CD4-positive, alpha-beta T cell treated with Interleukin-2 at 100 ng/mL for 4 hours (primary cell): Measurements from ENCODE around the gene GCSAML.
"Not testable (repeated sequence)": the region's sequence is repeated elsewhere in the genome, so short reads cannot be mapped to it uniquely, and the experiment has no call there.

ENCODE experiments used
- DNase-seq: peaks from one replicate; pipeline ENCODE4 v3.0.0-alpha.2; 2020; ENCODE audit warnings: low spot score

Gene GCSAML

DNA sequence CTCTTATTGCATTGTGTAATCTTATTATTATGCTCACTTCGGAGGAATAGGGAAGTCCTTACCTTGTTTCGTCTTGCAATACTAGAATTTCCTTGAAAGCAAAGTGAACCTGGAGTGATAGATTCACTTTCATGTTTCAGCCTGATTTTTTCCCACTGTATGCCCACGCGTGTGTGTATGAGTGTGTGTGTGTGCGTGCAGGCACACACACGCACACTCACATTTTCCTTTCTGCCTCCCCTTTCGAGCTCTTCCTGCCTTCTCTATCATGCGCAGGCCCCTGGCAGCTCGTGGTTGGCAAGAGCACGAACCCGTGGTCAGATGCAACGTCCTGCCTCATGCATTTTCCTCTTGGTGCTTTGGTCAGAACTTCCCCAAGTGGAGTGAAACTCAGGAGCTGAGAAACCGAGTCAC lies at the start of gene GCSAML:
Gene GCSAML, plus strand, starts transcription at position 366 of the 414 bp plus-strand sequence. CDS start 58 bp downstream, outside the sequence.
- no peak for DNase-seq

DNA sequence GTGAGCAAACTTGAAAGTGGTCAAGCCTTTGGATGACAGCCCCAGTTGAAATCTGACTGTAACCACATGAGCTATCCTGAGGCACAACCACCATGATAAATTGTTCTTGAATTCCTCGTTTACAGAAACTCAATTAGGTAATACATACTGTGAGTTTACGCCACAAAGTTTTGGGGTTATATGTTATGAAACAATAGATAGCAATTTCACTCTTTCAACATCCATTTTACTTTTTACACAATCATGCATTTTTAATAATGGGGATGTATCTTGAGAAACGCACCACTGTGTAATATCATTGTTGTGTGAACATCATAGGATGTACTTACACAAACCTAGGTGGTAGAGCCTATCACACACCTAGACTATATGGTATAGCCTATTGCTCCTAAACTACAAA lies 48.1 kb upstream of the GCSAML start:
- DNase-seq, result no peak

DNA sequence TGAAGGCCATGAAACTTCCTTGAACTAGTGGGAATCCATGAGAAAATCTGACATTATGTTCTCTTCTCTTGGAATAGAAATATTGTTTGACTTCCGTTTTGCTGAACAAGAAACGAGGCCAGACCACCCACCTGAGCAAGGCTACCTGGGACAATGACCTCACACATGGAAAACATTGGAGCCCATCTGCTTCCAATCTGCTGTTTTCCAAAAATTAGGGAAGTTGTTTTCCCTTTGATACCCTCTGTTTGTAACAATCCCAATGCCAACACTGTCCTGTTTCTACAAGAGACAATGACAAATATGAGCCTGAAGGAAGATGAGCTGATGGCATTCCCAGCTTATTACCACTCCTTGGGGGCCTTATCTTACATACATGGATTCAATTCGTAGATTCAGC lies 42.1 kb upstream of the GCSAML start:
- no peak for DNase-seq

DNA sequence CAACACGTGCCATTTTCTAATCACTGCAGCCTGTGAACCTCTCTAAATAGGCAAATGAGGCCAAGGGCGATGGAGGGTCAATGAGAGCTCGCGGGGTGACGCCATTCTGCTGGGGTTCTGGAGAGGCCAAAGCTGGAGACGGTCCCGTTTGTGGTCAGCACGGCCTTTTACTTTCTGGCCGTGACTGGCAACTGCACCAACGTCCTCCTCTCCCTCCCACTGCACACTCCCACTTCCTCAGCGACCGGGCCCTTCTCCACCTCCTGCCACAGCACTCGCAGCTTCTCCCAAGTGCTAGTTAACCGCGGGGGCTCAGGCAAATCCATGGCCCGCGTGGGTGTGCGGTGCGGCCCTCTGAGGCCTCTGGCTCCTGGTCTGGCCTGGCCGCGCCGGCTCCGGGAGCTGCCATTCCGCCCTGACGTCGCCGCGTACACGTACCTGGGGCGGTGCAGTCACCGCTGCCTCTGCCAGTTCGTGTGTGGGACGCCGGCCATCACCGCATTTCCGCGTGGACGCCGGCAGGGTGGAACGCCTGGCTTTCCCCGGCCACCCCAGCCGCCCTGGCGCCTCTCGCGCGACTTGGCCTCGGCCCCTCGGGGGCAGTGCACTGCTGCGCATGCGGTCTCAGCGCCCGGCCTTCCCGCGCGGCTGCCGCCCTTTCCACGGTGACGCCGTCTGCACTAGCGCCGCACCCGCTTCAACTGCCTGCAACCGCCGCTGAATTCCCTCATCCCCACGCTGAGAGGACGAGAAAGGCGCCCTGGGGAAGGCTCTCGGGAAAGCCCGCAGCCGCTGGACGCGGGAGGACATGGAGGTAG lies 30.9 kb upstream of the GCSAML start:
- no peak for DNase-seq

DNA sequence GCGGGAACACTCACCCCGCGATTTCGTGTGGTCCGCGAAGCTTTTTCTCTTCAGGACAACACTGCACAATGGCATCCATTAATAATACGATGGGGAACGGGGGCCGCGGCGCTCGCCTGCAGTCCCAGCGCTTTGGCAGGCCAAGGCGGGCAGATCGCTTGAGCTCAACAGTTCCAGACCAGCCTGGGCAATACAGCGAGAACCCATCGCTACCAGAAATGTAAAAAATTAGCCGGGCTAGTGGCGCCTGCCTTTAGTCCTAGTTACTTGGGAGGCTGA lies 30.4 kb upstream of the GCSAML start:
- no peak for DNase-seq

DNA sequence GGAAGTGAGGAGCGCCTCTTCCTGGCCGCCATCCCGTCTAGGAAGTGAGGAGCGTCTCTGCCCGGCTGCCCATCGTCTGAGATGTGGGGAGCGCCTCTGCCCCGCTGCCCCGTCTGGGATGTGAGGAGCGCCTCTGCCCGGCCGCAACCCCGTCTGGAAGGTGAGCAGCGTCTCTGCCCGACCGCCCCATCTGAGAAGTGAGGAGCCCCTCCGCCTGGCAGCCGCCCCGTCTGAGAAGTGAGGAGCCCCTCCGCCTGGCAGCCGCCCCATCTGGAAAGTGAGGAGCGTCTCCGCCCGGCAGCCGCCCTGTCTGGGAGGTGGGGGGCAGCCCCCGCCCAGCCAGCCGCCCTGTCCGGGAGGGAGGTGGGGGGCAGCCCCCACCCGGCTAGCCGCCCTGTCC lies 27.0 kb upstream of the GCSAML start:
- DNase-seq, result not testable (repeated sequence)

DNA sequence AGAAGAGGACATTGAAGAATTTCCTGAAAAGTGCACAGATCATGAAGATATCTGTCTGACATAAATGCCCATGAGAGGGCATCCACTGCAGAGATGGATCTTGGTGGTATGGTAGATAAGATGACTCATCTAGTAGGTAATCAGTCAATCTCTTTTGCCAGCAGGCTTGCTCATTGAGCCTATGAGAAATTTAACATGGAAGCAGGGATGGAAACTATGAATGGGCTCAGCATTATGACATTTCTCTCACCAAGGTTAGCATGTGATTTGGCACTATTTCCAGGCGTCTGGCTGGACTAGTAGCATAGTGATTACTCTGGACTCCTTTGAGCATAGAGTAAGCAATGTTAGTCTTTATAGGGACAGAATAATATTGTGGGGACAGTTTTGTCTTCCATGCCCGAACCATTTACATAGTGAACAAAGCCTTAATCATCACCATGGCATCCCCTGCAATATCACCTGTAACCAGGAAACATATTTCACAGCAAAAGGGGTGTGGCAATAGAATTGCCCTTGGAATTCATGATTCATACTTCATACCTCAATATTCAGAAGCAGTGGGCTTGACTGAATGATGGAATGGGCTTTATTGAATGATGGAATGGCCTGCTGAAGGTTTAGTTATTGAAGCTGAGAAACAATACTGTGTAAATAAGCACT lies 20.0 kb upstream of the GCSAML start:
- no peak for DNase-seq

DNA sequence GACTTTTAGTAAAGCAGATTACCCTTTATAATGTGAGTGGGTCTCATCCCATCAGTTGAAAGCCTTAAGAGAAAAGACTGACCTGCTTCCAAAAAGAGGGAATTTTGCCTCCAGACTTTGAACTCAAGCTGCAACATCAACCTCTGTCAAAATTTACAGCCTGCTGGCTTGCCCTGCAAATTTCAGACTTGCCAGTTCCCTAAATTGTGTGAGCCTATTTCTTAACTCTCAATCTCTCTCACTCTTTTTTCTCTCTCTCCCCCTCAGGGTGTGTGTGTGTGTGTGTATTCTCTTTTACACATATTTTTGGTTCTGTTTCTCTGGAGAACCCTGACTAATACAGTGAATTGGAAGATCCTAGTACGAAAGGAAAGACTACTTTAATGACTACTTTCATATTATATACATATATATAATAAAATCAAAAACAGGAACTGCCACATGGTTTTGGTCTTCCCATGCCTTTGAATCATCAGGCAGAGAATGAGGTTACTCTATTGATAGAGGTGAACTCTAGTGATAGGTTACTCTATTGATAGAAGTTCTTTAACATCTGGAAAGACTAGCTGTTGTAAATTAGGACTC lies 19.1 kb upstream of the GCSAML start:
- no peak for DNase-seq

DNA sequence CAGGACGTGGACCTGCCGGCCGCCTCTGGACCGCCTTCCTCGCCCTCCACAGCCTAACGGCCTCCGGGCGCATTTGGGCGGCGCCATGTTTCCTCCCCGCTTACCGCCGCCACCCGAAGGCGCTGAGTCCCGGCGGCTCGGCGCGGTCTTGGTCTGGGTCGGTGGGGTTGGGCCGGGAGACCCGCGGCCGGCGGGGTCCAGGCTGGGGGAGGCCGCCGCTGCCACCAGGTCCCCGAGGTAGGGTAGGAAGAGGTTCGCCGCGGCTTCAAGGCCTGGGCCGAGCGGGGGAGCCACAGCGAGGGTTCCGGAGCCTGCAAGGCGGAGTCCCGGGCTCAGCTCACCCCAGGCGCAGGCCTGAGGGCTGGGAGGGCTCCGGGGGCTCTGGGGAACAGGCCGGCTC lies 18.1 kb upstream of the GCSAML start:
- DNase-seq, result no peak

DNA sequence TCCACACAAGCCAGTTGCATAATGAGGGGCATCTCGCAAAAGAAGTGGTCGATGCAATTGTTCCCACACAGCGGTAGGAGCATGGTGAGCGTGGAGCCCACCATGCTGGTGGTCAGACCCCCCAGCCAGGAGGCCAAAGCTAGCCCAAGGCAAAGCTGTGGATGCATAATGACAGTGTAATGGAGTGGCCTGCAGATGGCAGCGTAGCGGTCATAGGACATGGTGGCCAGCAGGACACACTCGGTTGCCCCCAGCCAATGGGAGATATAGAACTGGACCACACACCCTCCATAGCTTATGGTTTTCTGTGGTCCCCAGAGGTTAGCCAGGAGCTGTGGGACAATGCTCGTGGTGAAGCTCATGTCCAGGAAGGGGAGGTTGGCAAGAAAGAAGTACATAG lies 17.0 kb upstream of the GCSAML start:
- no peak for DNase-seq

DNA sequence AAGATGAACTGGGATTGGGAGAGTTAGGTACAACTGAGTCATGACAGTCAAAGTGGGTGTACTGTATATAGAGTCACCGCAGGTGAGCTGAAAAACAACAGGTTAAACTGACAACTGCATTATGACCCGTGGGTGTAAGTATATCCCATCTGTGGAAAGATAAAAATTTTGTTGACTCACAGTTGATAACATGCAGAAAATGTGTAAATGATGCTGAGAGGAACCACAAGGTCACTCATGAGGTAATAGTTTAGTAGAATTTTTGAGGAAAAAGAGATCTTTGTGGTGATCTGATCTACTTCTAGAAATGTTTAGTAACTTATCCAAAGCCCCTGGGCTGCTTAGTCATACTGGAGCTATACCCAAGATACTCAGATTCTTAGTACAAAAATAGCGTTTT lies 13.5 kb upstream of the GCSAML start:
- DNase-seq, result no peak

DNA sequence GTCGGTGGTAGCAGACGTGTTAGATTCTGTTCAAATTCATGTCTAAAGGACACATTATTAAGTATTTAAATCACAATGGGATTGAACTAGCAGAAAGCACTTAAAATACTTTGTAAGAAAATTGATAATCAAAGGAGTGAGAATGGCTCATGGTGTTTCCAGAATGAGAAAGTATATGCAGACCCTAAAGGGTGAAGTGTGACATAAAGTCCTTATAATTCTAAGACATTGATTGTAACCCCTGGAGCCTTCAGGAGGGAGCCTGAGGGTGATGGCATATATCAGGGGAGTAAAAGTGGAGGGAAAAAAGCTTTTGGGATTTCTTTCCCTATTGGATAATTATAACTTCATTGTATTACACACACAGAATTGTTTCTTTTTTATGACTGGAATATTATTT lies 12.6 kb upstream of the GCSAML start, which contains the start of gene OR2C3:
Gene OR2C3, minus strand, starts transcription at position 101 of the 400 bp plus-strand sequence. CDS start 3,929 bp downstream, outside the sequence.
- no peak for DNase-seq

DNA sequence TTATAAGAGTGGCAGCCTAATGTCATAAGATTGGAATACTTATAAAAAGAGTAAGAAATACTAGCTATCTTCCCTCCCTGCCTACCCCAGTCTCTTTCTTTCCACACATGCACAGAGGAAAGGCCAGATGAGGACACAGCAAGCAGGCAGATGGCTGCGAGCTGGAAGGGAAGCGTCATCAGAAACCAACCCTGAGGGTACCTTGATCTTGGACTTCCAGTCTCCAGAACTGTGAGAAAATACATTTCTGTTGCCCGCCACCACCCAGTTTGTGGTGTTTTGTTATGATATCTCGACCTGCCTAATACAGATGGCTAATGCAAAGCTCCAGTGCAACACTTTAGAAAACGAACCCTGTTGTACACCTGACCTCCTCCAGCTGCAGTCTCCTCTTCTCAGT lies 10.4 kb upstream of the GCSAML start:
- no peak for DNase-seq

DNA sequence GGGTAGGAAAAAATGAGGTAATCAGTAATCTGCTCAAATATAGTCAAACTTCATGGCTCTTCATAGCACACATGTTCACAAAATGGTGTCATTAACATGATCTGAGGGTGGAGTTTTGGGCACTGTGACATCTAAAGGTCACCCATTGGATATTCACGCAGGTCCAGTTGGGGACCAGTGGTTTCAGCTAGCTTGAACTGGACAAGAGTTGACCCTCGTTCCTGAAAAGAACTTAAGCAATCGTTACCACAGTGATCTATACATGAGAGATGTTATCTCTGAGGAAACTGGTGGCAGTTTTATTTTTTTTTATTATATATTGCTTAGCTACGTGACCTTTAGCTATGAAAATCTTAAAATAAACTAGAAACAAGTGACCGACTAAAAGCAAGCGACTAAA lies 9.7 kb upstream of the GCSAML start:
- DNase-seq, result no peak

DNA sequence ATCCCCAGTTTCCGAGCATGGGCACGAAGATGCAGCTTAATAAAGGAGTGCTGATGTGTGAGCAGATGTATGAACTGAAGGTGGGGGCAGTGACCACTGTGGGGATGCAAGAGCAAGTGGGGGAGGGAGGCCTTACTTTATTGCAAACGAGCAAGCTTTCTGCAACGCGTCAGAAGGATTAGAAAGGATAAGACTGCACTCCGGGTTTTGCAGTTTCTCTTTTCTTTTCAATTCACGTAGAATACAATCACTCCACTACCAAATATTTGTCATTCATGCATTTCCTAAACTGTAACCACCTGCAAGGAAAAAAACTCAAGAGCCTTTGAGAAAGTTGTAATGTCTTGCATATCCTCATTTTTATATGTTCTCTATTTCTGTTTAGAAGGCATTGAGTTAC lies 8.4 kb upstream of the GCSAML start:
- DNase-seq, result no peak

DNA sequence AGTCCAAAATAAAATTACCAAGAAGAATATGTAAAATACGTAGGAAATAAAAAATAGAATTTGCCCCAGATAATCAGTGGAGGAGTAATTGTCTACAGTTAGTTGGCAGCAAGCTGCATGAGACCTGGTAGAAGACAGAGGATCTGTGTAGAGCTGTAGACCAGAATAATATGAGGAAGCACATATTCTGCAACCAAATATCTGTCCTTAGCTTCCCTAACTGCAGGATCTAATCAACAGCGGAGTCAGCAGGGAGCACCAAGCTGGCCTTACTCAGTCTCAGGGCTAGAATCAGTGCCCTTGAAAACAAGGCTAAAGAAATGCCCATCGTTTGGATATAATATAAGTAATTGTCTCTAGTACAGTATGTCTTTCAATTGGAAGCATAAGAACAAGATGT lies 6.1 kb upstream of the GCSAML start:
- DNase-seq, result no peak

DNA sequence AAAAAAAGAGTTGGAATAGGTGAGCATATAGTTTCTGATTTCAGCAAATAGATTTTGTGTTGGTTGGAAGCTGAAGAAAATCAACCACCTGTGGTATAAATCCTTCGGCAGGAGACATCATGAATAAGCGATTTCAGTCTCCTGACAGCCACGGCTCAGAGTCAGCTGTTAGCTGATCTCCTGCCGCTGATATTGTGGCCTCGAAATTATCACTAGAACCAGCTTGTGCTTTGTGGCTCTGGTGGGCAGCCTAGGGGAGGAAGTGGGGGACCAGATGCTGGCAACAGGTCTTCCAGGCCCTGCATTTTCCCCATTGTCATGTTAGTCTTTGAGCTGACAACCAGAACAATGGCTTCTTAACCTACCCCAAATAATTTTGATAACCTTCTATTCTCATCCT lies 842 bp upstream of the GCSAML start:
- no peak for DNase-seq

DNA sequence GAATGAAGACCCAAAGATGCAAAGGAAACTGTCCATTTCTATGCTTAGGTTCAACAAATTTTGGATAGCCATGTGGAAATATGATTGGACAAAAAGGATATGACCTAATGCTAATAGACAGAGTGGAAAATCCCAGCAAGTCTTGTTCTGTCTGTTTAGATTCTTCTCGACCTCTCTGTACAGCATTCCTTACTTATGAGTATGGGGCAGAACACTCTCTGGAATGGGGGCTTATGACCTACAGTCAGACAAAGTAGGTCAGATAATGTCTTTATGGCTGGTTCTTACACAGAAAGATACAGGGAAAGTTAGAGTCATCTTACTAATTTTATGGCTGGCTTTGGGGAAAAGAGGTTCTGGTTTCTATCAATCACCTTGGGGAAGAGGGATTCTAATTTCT lies 2.8 kb downstream of the GCSAML start:
- no peak for DNase-seq

DNA sequence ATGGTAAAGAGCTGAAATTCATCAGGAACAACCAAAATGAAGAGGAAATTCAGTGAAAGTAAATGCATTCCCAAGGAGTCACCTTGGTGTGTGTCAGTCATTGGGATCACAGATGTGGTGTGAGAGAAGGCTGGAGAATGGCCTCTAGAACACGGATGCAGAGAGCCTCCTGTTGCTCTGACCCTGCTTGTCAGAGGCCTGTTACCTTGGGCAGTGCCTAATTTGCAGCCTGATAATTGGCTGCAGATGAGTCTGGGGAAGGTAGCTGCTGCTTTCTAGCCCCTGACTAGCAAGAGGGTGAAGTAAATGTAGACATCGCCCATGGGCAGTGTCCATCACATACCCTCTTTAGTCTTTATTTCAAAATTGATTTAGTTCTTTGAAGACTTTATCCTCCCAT lies 3.3 kb downstream of the GCSAML start:
- DNase-seq, result no peak

DNA sequence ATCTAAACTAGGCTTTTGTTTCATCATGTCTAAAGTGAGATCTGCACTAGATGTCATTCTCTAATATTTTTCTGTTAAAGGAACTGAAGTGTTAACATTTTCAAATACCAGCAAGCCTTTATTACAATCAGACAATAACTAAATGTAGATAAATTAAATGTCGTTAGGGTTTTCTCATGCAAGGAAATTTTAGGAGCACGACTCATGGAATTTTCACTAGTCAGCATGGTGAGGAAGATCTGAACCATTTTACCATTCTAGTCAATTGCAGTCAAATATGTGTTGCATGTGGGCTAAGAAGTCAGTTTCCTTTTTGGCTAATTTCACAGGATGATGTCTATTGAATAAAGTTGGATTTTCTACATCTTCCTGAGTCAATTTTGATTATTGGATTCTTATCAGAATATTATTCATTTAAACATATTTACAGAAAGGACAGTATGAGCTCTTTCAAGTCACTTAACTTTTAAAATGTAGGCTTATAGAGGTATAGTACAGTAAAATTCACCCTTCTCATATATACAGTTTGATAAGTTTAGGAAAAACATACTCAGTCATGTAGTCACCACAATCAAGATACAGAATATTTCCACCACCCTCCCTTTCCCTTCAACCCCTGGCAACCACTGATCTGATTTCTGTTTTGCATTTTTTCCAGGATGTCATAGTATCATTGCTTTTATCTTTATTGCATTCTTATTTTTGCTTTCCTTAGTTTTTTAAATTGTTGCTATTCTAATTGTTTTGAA lies 9.2 kb downstream of the GCSAML start:
- no peak for DNase-seq

DNA sequence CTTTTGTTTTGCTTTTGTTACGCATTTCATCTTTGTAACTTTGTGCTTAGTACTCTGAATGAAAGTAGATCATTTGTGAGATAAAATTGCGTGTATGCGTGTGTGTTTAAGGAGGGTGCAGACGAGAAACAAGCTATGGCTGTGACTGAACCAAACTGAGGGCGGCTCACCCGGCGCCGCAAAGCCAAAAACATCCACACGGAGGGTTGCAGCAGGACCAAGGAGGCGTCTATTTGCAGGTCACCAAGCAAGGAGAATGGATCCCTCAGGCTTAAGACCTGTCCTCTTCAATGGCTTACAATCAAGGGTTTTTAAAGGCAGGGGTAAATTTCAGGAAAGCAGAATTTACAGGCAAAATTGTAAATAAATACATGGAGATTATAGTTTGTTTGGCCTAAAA lies 12.8 kb downstream of the GCSAML start:
- DNase-seq, result no peak

DNA sequence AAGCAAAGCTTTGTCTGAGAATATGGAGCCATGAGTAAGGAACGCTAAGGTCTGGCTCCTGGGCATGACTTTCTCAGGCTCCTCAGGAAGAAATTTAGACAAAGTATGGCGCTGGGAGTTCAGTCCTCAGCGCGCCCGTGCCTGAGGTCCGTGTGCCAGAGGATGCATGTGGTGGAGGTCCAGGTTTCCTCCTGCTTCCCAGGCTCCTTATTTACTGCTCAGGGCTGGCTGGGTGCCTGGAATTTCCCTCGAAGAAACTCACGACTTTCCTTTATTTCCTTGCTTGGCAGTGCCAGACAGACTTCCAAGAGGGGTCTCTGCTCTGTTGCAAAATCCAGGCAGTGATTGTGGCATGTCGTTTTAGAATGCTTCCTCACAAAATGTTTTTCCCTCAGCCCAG lies 13.3 kb downstream of the GCSAML start:
- no peak for DNase-seq

DNA sequence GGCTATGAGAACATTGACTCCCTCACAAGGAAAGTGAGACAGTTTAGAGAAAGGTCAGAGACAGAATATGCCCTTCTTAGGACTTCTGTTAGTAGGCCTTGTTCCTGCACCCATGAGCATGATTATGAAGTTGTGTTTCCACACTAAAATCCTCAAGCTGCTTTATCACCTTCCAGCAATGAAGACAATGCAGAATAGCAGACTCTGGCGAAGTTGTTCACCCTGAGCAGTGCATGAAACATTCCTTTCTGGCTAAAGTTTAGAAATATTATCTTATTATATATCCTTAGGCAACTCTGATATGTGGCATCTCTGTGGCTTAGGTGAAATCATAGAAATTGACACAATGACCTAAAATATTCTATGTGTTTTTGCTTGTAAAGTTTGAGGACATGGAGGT lies 25.3 kb downstream of the GCSAML start:
- DNase-seq, result no peak
